Midbrain (tissue), 1 donor: ENCODE measurements around the gene TENT5A.
"Not testable (repeated sequence)": the region's sequence is repeated elsewhere in the genome, so short reads cannot be mapped to it uniquely, and the experiment has no call there.

Source experiments
- DNase-seq: peaks from one replicate; lab custom pipeline; 2025; lab: John Stamatoyannopoulos, UW

TENT5A gene

GRCh38 chr6:81752084-81752920 lies at the start of gene TENT5A:
TSS of gene TENT5A (minus strand) at chr6:81752681. CDS start at chr6:81752141, 540 bp downstream.
- peak; percentile 65 for DNase-seq

GRCh38 chr6:81801489-81801888 lies 49.0 kb upstream of the TENT5A start:
- no peak for DNase-seq

GRCh38 chr6:81800666-81801065 lies 48.2 kb upstream of the TENT5A start:
- DNase-seq: no peak

GRCh38 chr6:81799323-81799722 lies 46.8 kb upstream of the TENT5A start:
- no peak for DNase-seq

GRCh38 chr6:81797591-81797990 lies 45.1 kb upstream of the TENT5A start:
- DNase-seq: no peak

GRCh38 chr6:81795890-81796289 lies 43.4 kb upstream of the TENT5A start:
- DNase-seq: no peak

- DNase-seq: no peak
Measured at GRCh38 chr6:81793821-81794475, 41.5 kb upstream of the TENT5A start.

GRCh38 chr6:81792826-81793225 lies 40.3 kb upstream of the TENT5A start:
- DNase-seq: no peak

GRCh38 chr6:81791756-81792155 lies 39.3 kb upstream of the TENT5A start:
- DNase-seq: no peak

- DNase-seq: no peak
Measured at GRCh38 chr6:81790034-81790433, 37.6 kb upstream of the TENT5A start.

- no peak for DNase-seq
Measured at GRCh38 chr6:81789291-81789690, 36.8 kb upstream of the TENT5A start.

GRCh38 chr6:81788748-81789147 lies 36.3 kb upstream of the TENT5A start:
- DNase-seq: no peak

- no peak for DNase-seq
Measured at GRCh38 chr6:81787313-81788068, 35.0 kb upstream of the TENT5A start.

- no peak for DNase-seq
Measured at GRCh38 chr6:81786150-81786549, 33.7 kb upstream of the TENT5A start.

- DNase-seq: no peak
Measured at GRCh38 chr6:81785377-81785776, 32.9 kb upstream of the TENT5A start.

GRCh38 chr6:81783893-81784292 lies 31.4 kb upstream of the TENT5A start:
- DNase-seq: no peak

GRCh38 chr6:81781624-81782023 lies 29.1 kb upstream of the TENT5A start:
- DNase-seq: no peak

- no peak for DNase-seq
Measured at GRCh38 chr6:81777586-81778268, 25.2 kb upstream of the TENT5A start.

- not testable (repeated sequence) for DNase-seq
Measured at GRCh38 chr6:81776219-81776618, 23.7 kb upstream of the TENT5A start.

GRCh38 chr6:81774542-81774941 lies 22.1 kb upstream of the TENT5A start:
- no peak for DNase-seq

GRCh38 chr6:81773887-81774286 lies 21.4 kb upstream of the TENT5A start:
- DNase-seq: no peak

GRCh38 chr6:81772741-81773140 lies 20.3 kb upstream of the TENT5A start:
- DNase-seq: no peak
